ENCODE measurements around the gene KAZALD1. TPM values are rescaled to one million over a fixed set of nuclear protein-coding genes. Genes with fewer than 3 reads are reported as not detected.

KAZALD1 gene
- total and polyA plus RNA-seq, 3 donors from 2014 or later, result 6.4 to 11.0 (median 6.8) TPM

GRCh38 chr10:101106351-101106750, 44.6 kb downstream of the KAZALD1 start:
- Histone ChIP-seq H3K9me3 (no peaks in the 10 kb centered on the region), H3K4me3 (no peak overlapping the region), H3K4me1 (no peaks in the 10 kb centered on the region), H3K36me3 (ENCODE audit: low read depth, missing control alignments) (no peaks in the 10 kb centered on the region), H3K27ac (no peak overlapping the region), H3K27me3 (no peaks in the 10 kb centered on the region)
- DNase-seq, result no peak
- TF ChIP-seq CTCF (IDR thresholded peaks at IDR 0.05), result no peak
- no peak for TF ChIP-seq POLR2A (IDR thresholded peaks at IDR 0.05)
- intact Hi-C loops (cut with DNase I; ENCODE audit: low total_unique reads), result no loop called here
- WGBS, 2 donors, result 81% methylated on average over 6 of the region's 6 CpGs

- 87 to 96% methylated on average over 5 of the region's 5 CpGs for WGBS, 2 donors
These were observed 46.0 kb downstream of the KAZALD1 start for GRCh38 chr10:101107771-101108170.

GRCh38 chr10:101110856-101111523, 49.2 kb downstream of the KAZALD1 start:
- WGBS, 2 donors, result 59 to 65% methylated on average over 6 of the region's 6 CpGs

More at GRCh38 chr10:101107771-101108170, 46.0 kb downstream of the KAZALD1 start:
- no peak overlapping the region for H3K27ac ChIP-seq
- H3K4me3 ChIP-seq, result no peak overlapping the region
- no peaks in the 10 kb centered on the region for H3K27me3 ChIP-seq
- intact Hi-C loops (cut with DNase I; ENCODE audit: low total_unique reads), result no loop called here
- TF ChIP-seq POLR2A (IDR thresholded peaks at IDR 0.05) (no peak), CTCF (IDR thresholded peaks at IDR 0.05) (no peak)
- no peaks in the 10 kb centered on the region for H3K9me3 ChIP-seq
- DNase-seq, result no peak
- no peaks in the 10 kb centered on the region for H3K36me3 ChIP-seq (ENCODE audit: low read depth, missing control alignments)
- no peaks in the 10 kb centered on the region for H3K4me1 ChIP-seq

GRCh38 chr10:101111547-101111946, 49.8 kb downstream of the KAZALD1 start:
- Histone ChIP-seq H3K9me3 (no peaks in the 10 kb centered on the region), H3K4me3 (no peak overlapping the region), H3K36me3 (ENCODE audit: low read depth, missing control alignments) (no peaks in the 10 kb centered on the region), H3K27me3 (no peaks in the 10 kb centered on the region), H3K4me1 (no peaks in the 10 kb centered on the region), H3K27ac (no peak overlapping the region)
- DNase-seq, result no peak
- intact Hi-C loops (cut with DNase I; ENCODE audit: low total_unique reads), result no loop called here
- 84 to 93% methylated on average over 8 of the region's 8 CpGs for WGBS, 2 donors
- TF ChIP-seq CTCF (IDR thresholded peaks at IDR 0.05), result no peak
- TF ChIP-seq POLR2A (IDR thresholded peaks at IDR 0.05), result no peak

More at GRCh38 chr10:101110856-101111523, 49.2 kb downstream of the KAZALD1 start:
- Histone ChIP-seq H3K36me3 (ENCODE audit: low read depth, missing control alignments) (no peaks in the 10 kb centered on the region), H3K9me3 (no peaks in the 10 kb centered on the region), H3K27ac (no peak overlapping the region), H3K4me1 (no peaks in the 10 kb centered on the region), H3K27me3 (no peaks in the 10 kb centered on the region), H3K4me3 (no peak overlapping the region)
- no peak for DNase-seq
- intact Hi-C loops (cut with DNase I; ENCODE audit: low total_unique reads), result no loop called here
- TF ChIP-seq CTCF (IDR thresholded peaks at IDR 0.05), result no peak
- no peak for TF ChIP-seq POLR2A (IDR thresholded peaks at IDR 0.05)
